HL-60 (cell line): ENCODE data around the gene ALOX12B.

ENCODE experiments used
- DNase-seq, 2 experiments: peaks; one replicate each; pipeline ENCODE4 v3.0.0-alpha.2; 2010 to 2020; ENCODE audit warnings: low read depth in 1 of 2, low spot score in 1 of 2
- H3K27ac ChIP-seq: fragments of 250-450 bp; sonication (Bioruptor Pico); replicated peaks from 2 replicates; pipeline ENCODE4 v1.5.1; 2020; ENCODE audit warnings: mild to moderate bottlenecking, moderate library complexity
- H3K27me3 ChIP-seq: fragments of 250-450 bp; sonication (Bioruptor Pico); 2 replicates; pipeline ENCODE4 v1.5.1; 2021; ENCODE audit warnings: mild to moderate bottlenecking, moderate library complexity; ENCODE audit not compliant: insufficient read depth, poor library complexity, severe bottlenecking
- H3K4me3 ChIP-seq: replicated peaks from 2 replicates; pipeline ENCODE4 v1.5.1; 2011; ENCODE audit warnings: mild to moderate bottlenecking, control low read depth, low read length; ENCODE audit not compliant: insufficient read depth
- CTCF ChIP-seq: IDR thresholded peaks from one replicate; pipeline ENCODE4 v1.5.1; 2011; ENCODE audit warnings: low read length, control low read depth, inconsistent platforms; ENCODE audit not compliant: insufficient read depth
- GABPA ChIP-seq: IDR thresholded peaks from 2 replicates; pipeline ENCODE4 v1.6.1; 2012; ENCODE audit warnings: low read depth
- POLR2AphosphoS5 ChIP-seq: IDR thresholded peaks from 2 replicates; pipeline ENCODE4 v1.6.1; 2012; ENCODE audit warnings: low read depth
- REST ChIP-seq: IDR thresholded peaks from 2 replicates; pipeline ENCODE4 v1.6.1; 2012; ENCODE audit warnings: low read depth; ENCODE audit not compliant: insufficient replicate concordance
- SPI1 ChIP-seq: IDR thresholded peaks from 2 replicates; pipeline ENCODE4 v1.6.1; 2012; ENCODE audit warnings: low read depth, mild to moderate bottlenecking, borderline replicate concordance

ALOX12B gene

GRCh38 chr17:8069587-8069860 lies 18.0 kb downstream of the ALOX12B start:
- Histone ChIP-seq H3K4me3 (no peak overlapping the region), H3K27me3 (no peaks in the 10 kb centered on the region), H3K27ac (no peak overlapping the region)
- no peak for DNase-seq
- no peak for TF ChIP-seq POLR2AphosphoS5
- TF ChIP-seq REST, result no peak
- TF ChIP-seq CTCF, result no peak
- TF ChIP-seq GABPA, result no peak
- TF ChIP-seq SPI1, result no peak

- TF ChIP-seq POLR2AphosphoS5 (no peak), CTCF (no peak), REST (no peak), GABPA (no peak), SPI1 (no peak)
- peak in 1 of 2 experiments; percentile 1 for DNase-seq
- H3K27ac ChIP-seq, result no peak overlapping the region
- H3K4me3 ChIP-seq, result no peak overlapping the region
- H3K27me3 ChIP-seq, result no peaks in the 10 kb centered on the region
Observed at GRCh38 chr17:8068736-8069586, 18.6 kb downstream of the ALOX12B start.

GRCh38 chr17:8067806-8068205 lies 19.7 kb downstream of the ALOX12B start:
- DNase-seq, result no peak
- Histone ChIP-seq H3K27me3 (no peaks in the 10 kb centered on the region), H3K27ac (no peak overlapping the region), H3K4me3 (no peak overlapping the region)
- TF ChIP-seq CTCF, result no peak
- no peak for TF ChIP-seq SPI1
- no peak for TF ChIP-seq POLR2AphosphoS5
- TF ChIP-seq REST, result no peak
- TF ChIP-seq GABPA, result no peak
